Smooth muscle cell (in vitro differentiated cells): ENCODE results near the gene SDHAF2. TPM values are rescaled to one million over a fixed set of nuclear protein-coding genes. Genes with fewer than 3 reads are reported as not detected.

Experiments used
- DNase-seq: peaks from one replicate; lab custom pipeline; 2025; ENCODE audit not compliant: unreplicated experiment; lab: John Stamatoyannopoulos, UW
- H2AFZ ChIP-seq: fragments of 200-600 bp; sonication (generic); 2 replicates; pipeline ENCODE4 v1.6.0; 2016; ENCODE audit warnings: antibody characterized with exemption, low read depth, mild to moderate bottlenecking
- H3F3A ChIP-seq: fragments of 200-600 bp; sonication (generic); 2 replicates; pipeline ENCODE4 v1.6.0; 2017; ENCODE audit warnings: antibody characterized with exemption, low read depth
- H3K27ac ChIP-seq: fragments of 200-600 bp; sonication (generic); 2 replicates; pipeline ENCODE4 v1.5.1; 2016; ENCODE audit warnings: low read depth, mild to moderate bottlenecking
- H3K27me3 ChIP-seq: fragments of 200-600 bp; sonication (generic); 2 replicates; pipeline ENCODE4 v1.6.1; 2016; ENCODE audit warnings: low read depth, mild to moderate bottlenecking
- H3K36me3 ChIP-seq: fragments of 200-600 bp; sonication (generic); 2 replicates; pipeline ENCODE4 v1.5.1; 2016; ENCODE audit warnings: low read depth
- H3K4me1 ChIP-seq: fragments of 200-600 bp; sonication (generic); 2 replicates; pipeline ENCODE4 v1.5.1; 2016; ENCODE audit warnings: low read depth
- H3K4me2 ChIP-seq: fragments of 200-600 bp; sonication (generic); 2 replicates; pipeline ENCODE4 v1.6.0; 2016; ENCODE audit warnings: mild to moderate bottlenecking
- H3K4me3 ChIP-seq: fragments of 200-600 bp; sonication (generic); 2 replicates; pipeline ENCODE4 v1.5.1; 2016; ENCODE audit warnings: mild to moderate bottlenecking
- H3K79me2 ChIP-seq: fragments of 200-600 bp; sonication (generic); 2 replicates; pipeline ENCODE4 v1.6.0; 2016; ENCODE audit warnings: low read depth, mild to moderate bottlenecking
- H3K9ac ChIP-seq: fragments of 200-600 bp; sonication (generic); 2 replicates; pipeline ENCODE4 v1.6.0; 2016; ENCODE audit warnings: low read depth
- H3K9me3 ChIP-seq: fragments of 200-600 bp; sonication (generic); replicated peaks from 2 replicates; pipeline ENCODE4 v1.5.1; 2016; ENCODE audit warnings: low read depth
- H4K20me1 ChIP-seq: fragments of 200-600 bp; sonication (generic); 2 replicates; pipeline ENCODE4 v1.6.0; 2016; ENCODE audit warnings: low read depth
- WGBS: methylation state at CpG from one replicate; pipeline ENCODE4 v1.1.7; 2016; ENCODE audit warnings: low lambda C conversion rate; 5-methylcytosine and 5-hydroxymethylcytosine counted together
- polyA plus RNA-seq: library from polyadenylated mRNA; unstranded; fragments of >200 nt; fragmentation: Nextera tagmentation; extraction: Ambion mirVana; gene quantifications from 2 replicates; pipeline ENCODE4 v1.2.1, GENCODE V29; 2016
- total RNA-seq: library from RNA; depleted of rRNA; stranded (reverse); fragments of >200 nt; gene quantifications from 2 replicates; pipeline ENCODE4 v1.2.3, GENCODE V29; 2014
- TF ChIP-seq, protein P1 (sequence below): fragments of 200-600 bp; sonication (generic); IDR thresholded peaks from 2 replicates; pipeline ENCODE4 v1.5.1; 2017; ENCODE audit warnings: borderline replicate concordance, mild to moderate bottlenecking, antibody characterized with exemption; ENCODE audit not compliant: insufficient read depth, poor library complexity, severe bottlenecking

Gene SDHAF2
- total and polyA plus RNA-seq, 2 experiments from 2014 or later = 25.0 to 47.1 TPM

DNA sequence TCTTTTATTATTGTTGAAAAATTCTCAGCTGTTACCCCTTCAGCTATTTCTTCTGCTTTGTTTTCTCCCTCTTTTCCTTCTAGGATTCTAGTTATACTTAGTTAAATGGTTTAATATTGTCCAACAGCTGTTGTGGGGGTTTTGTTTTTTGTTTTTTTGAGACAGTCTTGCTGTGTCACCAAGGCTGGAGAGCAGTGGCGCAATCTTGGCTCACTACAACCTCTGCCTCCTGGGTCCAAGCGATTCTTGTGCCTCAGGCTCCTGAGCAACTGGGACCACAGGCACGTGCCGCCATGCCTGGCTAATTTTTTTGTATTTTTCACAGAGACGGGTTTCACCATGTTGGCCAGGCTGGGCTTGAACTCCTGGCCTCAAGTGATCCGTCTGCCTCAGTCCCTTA lies 12.7 kb downstream of the SDHAF2 start:
- peaks cover 77% of the 10 kb centered on the region for H4K20me1 ChIP-seq
- no peak overlapping the region for H3K27ac ChIP-seq
- H3K9ac ChIP-seq = no peak overlapping the region
- H2AFZ ChIP-seq = no peak overlapping the region
- H3K79me2 ChIP-seq = peaks cover 48% of the 10 kb centered on the region
- TF ChIP-seq, protein P1, sequence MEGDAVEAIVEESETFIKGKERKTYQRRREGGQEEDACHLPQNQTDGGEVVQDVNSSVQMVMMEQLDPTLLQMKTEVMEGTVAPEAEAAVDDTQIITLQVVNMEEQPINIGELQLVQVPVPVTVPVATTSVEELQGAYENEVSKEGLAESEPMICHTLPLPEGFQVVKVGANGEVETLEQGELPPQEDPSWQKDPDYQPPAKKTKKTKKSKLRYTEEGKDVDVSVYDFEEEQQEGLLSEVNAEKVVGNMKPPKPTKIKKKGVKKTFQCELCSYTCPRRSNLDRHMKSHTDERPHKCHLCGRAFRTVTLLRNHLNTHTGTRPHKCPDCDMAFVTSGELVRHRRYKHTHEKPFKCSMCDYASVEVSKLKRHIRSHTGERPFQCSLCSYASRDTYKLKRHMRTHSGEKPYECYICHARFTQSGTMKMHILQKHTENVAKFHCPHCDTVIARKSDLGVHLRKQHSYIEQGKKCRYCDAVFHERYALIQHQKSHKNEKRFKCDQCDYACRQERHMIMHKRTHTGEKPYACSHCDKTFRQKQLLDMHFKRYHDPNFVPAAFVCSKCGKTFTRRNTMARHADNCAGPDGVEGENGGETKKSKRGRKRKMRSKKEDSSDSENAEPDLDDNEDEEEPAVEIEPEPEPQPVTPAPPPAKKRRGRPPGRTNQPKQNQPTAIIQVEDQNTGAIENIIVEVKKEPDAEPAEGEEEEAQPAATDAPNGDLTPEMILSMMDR = no peak
- 96% methylated on average over 6 of the region's 6 CpGs for WGBS
- no peaks in the 10 kb centered on the region for H3K9me3 ChIP-seq
- DNase-seq = no peak
- peaks cover 4% of the 10 kb centered on the region for H3K4me1 ChIP-seq
- H3K36me3 ChIP-seq = peaks cover 2% of the 10 kb centered on the region
- no peak overlapping the region for H3K4me2 ChIP-seq
- peaks cover 24% of the 10 kb centered on the region for H3F3A ChIP-seq
- H3K27me3 ChIP-seq = no peaks in the 10 kb centered on the region
- H3K4me3 ChIP-seq = no peak overlapping the region

DNA sequence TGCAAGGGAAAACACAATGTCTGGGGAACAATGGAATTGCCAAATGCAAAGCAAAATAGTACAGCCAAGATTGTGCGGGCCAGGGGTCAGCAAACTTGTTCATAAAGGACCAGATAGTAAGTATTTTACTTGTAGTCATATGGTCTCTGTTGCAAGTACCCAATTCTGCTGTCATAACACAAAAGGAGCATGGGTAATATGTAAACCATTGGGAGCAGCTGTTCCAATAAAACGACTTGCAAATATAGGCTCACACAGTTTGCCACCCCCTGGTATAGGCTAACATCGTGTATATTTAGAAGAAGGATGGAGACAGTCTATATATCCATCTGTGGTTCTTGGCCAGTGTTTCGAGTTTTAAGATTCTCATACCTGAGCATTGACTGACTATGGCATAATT lies 15.6 kb downstream of the SDHAF2 start:
- 94% methylated on average over 4 of the region's 4 CpGs for WGBS
- no peak overlapping the region for H3K4me2 ChIP-seq
- H3K36me3 ChIP-seq = no peaks in the 10 kb centered on the region

DNA sequence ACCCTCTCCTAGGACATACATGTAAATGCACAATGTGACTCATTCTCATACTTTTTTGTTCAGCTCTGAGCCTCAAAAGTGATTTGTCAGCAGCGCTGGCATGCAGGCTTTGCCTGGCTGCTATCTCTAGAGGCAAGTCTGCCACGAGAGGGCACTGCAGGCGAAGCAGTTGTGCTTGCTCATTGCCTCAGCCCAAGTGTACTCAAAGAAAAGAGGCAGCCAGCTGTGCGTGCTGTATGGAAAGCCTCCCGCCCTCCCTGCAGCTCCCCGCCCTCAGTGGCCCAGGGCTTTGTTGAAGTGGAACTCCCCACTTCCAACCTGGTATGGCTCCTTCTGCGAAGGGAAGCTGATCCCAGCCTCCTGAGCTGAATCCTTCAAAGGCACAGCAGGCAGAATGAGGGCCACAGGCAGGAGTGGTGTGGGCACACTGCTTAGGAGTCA lies 16.3 kb downstream of the SDHAF2 start:
- Histone ChIP-seq H3K9me3 (no peaks in the 10 kb centered on the region), H3K9ac (no peak overlapping the region), H3K36me3 (no peaks in the 10 kb centered on the region), H3K4me2 (no peak overlapping the region), H3K27me3 (no peaks in the 10 kb centered on the region), H3K4me1 (peaks cover 4% of the 10 kb centered on the region), H4K20me1 (peaks cover 73% of the 10 kb centered on the region), H2AFZ (no peak overlapping the region), H3K79me2 (peaks cover 22% of the 10 kb centered on the region), H3K27ac (peak overlapping the region; percentile 33), H3F3A (peaks cover 24% of the 10 kb centered on the region), H3K4me3 (no peak overlapping the region)
- 11% methylated on average over 7 of the region's 7 CpGs for WGBS
- TF ChIP-seq, protein P1 = peak; percentile 83
- peak; percentile 57 for DNase-seq

More for the DNA sequence above, 15.6 kb downstream of the SDHAF2 start:
- H3K4me3 ChIP-seq = no peak overlapping the region
- H3K27ac ChIP-seq = peak overlapping the region; percentile 32
- peaks cover 30% of the 10 kb centered on the region for H3K79me2 ChIP-seq
- TF ChIP-seq, protein P1 = no peak
- peaks cover 4% of the 10 kb centered on the region for H3K4me1 ChIP-seq
- no peaks in the 10 kb centered on the region for H3K9me3 ChIP-seq
- peaks cover 67% of the 10 kb centered on the region for H4K20me1 ChIP-seq
- H3K9ac ChIP-seq = no peak overlapping the region
- H3F3A ChIP-seq = peaks cover 24% of the 10 kb centered on the region
- H2AFZ ChIP-seq = no peak overlapping the region
- no peaks in the 10 kb centered on the region for H3K27me3 ChIP-seq
- no peak for DNase-seq
